SKM-1 (cell line): Measurements from ENCODE around the gene SLBP.

Experiments used
- DNase-seq: peaks from one replicate; lab custom pipeline; 2025; ENCODE audit not compliant: unreplicated experiment; lab: John Stamatoyannopoulos, UW

Gene SLBP

GRCh38 chr4:1712216-1713002 is at the start of gene SLBP:
Gene SLBP (minus strand): TSS chr4:1712319. CDS start chr4:1712188, 131 bp downstream.
- peak; percentile 99 for DNase-seq

DNA sequence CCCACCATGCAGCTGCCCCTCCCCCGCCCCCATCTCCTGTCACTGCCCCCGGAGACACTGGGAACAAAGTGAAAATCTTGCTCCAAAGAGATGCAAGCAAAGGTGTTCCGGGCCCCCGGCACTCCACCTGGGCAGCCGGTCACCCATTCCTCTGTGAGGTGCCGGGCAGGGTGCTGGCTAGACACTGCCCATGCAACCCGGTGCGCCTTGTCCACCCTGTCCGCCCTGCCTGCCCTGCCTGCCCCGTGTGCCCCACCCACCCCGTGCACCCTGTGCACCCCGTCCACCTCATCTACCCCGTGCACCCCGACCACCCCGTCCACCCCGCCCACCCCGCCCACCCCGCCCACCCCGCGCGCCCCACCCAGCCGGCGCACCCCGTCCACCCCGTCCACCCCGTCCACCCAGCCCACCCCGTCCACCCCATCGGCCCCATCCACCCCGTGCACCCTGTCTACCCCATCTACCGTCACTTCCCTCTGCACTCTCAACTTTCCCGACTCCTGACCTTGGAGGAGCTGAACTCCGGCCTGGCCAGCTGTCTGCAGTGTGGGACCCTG is 49.1 kb upstream of the SLBP start:
- DNase-seq, result no peak

DNA sequence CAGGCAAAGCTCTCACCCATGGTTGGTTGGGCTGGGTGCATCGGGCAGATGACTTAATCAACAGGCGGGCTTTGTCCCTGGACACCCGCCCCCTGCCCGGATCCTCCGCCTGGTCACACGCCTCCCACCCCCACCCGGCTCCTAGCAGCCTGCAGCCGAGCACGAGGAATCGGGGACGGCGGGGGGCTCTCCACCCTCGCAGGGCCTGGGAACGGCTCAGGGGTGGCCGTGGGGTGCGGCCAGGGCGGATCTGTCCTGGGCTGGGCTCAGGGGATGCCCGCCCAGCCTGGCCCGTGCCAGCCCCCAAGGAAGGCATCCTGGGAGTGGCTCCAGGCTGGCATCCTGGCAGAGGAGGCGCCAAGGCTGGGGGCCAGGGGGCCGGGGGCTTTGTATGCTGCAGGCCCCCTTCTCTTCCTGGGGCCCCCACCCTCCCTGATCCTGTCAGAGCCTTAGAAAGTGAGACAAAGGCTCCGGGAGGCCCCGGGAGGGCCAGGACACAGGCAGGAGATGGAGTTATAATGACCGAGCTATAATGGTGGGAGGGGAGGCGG is 48.5 kb upstream of the SLBP start:
- DNase-seq, result no peak

DNA sequence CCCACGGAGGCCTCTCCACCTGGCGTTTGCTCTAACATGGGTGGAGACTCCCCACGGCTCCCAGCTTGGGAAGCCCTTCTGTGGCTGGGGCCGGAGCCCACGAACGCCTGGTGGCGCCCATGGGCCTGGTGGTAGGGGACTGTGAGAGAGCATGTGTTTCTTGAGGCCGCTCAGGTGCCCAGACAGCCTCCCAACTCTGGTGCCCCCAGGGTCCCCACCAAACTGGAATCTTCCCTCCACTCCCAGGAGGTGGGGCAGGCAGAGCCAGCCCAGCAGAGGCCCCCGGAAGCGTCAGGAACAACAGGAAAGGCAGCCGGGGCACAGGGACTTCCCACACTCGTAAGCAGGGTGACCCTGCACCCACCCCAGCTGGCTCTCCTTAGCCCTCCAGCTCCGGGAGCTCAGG is 47.7 kb upstream of the SLBP start:
- DNase-seq, result no peak

- no peak for DNase-seq
Observed at GRCh38 chr4:1759170-1759817, 47.2 kb upstream of the SLBP start.

- DNase-seq, result no peak
Observed at GRCh38 chr4:1758306-1759121, 46.4 kb upstream of the SLBP start.

DNA sequence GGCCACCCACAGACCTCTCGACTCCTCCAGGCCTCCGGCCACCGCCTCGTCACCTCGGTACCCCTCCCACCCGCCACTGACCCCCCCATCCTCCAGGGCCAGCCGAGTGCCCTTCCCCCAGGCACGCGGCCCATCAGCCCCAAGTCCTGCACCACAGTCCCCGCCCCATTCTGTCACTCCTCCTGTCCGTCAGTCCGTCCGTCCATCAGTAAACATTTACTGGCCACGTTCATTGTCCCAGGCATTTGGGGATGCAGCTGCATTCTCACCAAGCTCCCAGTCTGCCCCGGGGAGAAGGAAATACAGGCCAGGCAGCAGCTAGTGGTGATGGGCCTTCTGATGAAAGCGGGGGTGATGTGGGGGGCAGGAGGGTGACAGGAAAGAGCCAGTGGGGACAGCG is 45.7 kb upstream of the SLBP start:
- DNase-seq, result no peak

GRCh38 chr4:1756893-1757779 is 45.0 kb upstream of the SLBP start:
- DNase-seq, result no peak

GRCh38 chr4:1756079-1756478 is 44.0 kb upstream of the SLBP start:
- no peak for DNase-seq

GRCh38 chr4:1755297-1755696 is 43.2 kb upstream of the SLBP start:
- DNase-seq, result no peak

GRCh38 chr4:1754336-1754735 is 42.2 kb upstream of the SLBP start:
- DNase-seq, result no peak

- no peak for DNase-seq
Observed at GRCh38 chr4:1753697-1754311, 41.7 kb upstream of the SLBP start.

DNA sequence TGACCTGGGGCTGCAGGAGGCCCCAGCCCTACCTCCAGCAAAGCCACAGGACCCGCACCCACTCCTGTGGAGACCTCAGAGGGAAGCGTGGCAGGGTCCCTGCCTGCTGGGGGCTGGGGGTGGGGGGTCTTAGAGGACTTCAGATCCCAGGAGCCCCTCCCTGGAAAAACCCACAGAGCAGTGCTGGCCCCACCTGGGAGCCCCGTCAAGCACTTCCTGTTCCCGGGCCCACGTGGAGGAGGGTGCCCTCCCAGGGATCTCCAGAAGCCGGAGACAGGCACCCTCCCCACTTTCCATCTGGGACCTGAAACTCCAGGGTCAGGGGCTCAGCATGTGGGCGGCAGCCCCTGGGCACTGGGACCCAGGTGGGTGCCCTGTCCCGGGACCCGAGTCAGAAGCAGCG is 41.2 kb upstream of the SLBP start:
- DNase-seq, result no peak

DNA sequence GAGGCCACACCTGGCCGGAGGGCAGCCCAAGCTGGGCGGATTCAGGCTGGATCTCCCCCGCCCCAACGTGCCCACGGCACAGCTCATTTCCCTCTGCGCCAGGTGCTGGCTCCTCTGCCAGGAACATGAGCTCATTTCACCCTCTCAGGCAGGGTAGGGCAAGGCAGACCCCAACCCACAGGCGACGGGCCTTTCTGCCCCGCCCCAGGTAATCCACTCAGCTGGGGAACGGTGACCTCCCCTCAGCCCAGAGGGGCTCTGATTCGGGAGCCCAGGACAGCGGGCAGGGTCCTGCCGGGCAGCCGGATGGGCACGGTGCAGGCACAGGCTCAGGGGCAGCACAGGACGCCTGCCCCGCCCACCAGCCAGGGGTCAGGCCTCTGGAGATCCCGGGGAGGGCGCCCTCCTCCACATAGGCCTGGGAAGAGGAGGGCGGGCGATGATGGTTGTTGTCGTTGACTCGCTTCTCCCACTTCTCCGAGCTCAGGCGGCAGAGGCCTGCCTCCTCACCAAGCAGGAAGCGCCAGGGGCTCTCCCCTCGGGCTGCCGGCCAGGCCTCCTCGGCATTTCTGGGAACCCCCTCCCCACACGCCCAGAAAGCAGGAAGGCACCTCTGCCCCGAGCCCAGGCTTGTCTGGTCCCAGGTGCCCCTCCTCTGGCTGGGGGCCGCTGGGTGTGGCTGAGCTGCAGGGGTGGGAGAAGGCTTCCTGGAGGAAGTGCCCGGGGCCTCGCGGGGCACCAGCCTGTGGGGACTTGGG is 40.3 kb upstream of the SLBP start:
- DNase-seq, result no peak

DNA sequence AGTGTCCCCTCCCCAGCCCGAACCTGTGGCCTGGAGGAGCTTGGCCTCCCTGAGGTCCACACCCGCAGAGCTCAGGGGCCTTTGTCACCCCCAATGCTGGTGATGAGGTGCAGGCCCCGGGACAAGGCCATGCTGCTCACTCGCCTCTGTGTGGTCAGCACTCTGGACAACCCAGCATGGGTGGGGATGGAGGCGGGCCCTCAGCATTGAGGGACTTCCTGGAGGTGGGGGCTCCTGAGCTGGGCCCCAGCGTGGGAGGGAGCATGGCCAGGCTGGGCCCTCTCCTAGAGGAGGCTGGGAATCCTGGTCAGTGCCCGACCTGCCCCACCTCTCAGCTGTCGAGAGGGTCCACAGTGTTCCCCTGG is 39.8 kb upstream of the SLBP start:
- DNase-seq, result no peak

GRCh38 chr4:1751155-1751918 is 39.2 kb upstream of the SLBP start:
- DNase-seq, result no peak

- DNase-seq, result no peak
Observed at GRCh38 chr4:1750381-1751154, 38.4 kb upstream of the SLBP start.

DNA sequence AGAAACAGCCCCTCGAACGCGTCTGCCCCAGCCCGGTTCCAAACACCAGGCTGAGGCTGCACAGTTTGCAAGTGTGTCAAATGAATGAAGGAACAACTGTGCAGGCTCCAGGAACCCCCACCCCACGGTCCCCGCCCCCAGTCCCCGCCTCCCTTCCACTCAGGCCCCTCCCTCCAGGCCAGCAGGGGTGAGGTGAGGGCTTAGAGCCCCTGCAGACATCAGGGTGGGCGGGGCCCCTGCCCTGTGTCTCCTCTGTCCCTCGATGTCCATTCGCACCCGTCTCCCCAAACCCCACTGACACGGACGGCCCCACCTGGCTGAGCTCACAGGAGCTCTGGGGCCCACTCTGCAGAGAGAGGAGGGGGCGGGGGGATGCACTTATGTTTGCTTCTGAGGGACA is 37.7 kb upstream of the SLBP start:
- no peak for DNase-seq
